ENCODE measurements around the gene KLHL40. TPM values are rescaled to one million over a fixed set of nuclear protein-coding genes. Genes with fewer than 3 reads are reported as not detected.

Gene KLHL40
- total RNA-seq, 1 experiment from 2014 or later: not detected

GRCh38 chr3:42703695-42704025 is 18.3 kb downstream of the KLHL40 start:
- peak overlapping the region in 1 of 3 experiments; percentile 24; a peak in 1 of 7 replicates for H3K27ac Mint-ChIP-seq
- H3K23ac ChIP-seq (ENCODE audit: insufficient read length, low read depth, low read length): no peak overlapping the region
- no peak overlapping the region for H3K4me3 Mint-ChIP-seq

More at GRCh38 chr3:42703695-42704025, 18.3 kb downstream of the KLHL40 start:
- Histone ChIP-seq H2BK5ac (ENCODE audit: insufficient read length, low read length) (no peak overlapping the region), H2BK20ac (ENCODE audit: low read depth, low read length, poor library complexity, severe bottlenecking) (no peak overlapping the region), H2AK5ac (ENCODE audit: insufficient read length, low read length) (no peak overlapping the region), H3K14ac (ENCODE audit: insufficient read depth, low read length) (no peak overlapping the region), H3K23me2 (ENCODE audit: insufficient read length, low read depth, low read length, poor library complexity, severe bottlenecking) (no peaks in the 10 kb centered on the region), H4K8ac (replicated peaks; ENCODE audit: insufficient read length, low read depth, low read length) (no peak overlapping the region), H4K20me1 (ENCODE audit: control insufficient read depth, insufficient read depth, insufficient read length) (no peaks in the 10 kb centered on the region), H3K27ac (ENCODE audit: insufficient read length, low read depth, low read length) (no peak overlapping the region), H3K18ac (ENCODE audit: insufficient read length, low read depth, low read length) (no peak overlapping the region), H2BK12ac (ENCODE audit: insufficient read length, low read depth, low read length) (no peak overlapping the region), H3K56ac (ENCODE audit: insufficient read length, low read depth, low read length) (no peak overlapping the region), H3K27me3 (ENCODE audit: insufficient read depth, low read length) (no peaks in the 10 kb centered on the region; the same call in 1 of the 2 replicates), H3K4me2 (ENCODE audit: insufficient read depth, insufficient read length, low read length) (no peak overlapping the region), H2AFZ (ENCODE audit: low read length) (no peak overlapping the region), H3K79me1 (ENCODE audit: insufficient read depth, low read depth, low read length, poor library complexity, severe bottlenecking) (no peaks in the 10 kb centered on the region), H3K9ac (ENCODE audit: extremely low read depth, insufficient read length, low read length) (no peak overlapping the region), H2BK120ac (ENCODE audit: low read depth, low read length, poor library complexity, severe bottlenecking) (no peak overlapping the region), H3K4me1 (ENCODE audit: insufficient read depth, low read length) (no peaks in the 10 kb centered on the region), H3T11ph (ENCODE audit: low read length) (no peak overlapping the region), H3K79me2 (ENCODE audit: insufficient read depth, low read length) (no peaks in the 10 kb centered on the region), H4K5ac (ENCODE audit: insufficient read length, low read depth, low read length) (no peak overlapping the region), H4K91ac (ENCODE audit: insufficient read length, low read depth, low read length) (no peak overlapping the region), H3K4ac (ENCODE audit: low read depth, low read length) (no peak overlapping the region), H2BK15ac (ENCODE audit: low read depth, low read length) (no peak overlapping the region), H3K9me3 (ENCODE audit: control insufficient read depth, low read depth, low read length) (no peaks in the 10 kb centered on the region)
- Mint-ChIP-seq H3K9me3 (no peaks in the 10 kb centered on the region), H3K36me3 (ENCODE audit: insufficient read depth in 1 of 3, low read depth in 3 of 3) (no peaks in the 10 kb centered on the region; a peak in 1 of 7 replicates), H3K4me1 (peaks cover 11 to 22% of the 10 kb centered on the region in 2 experiments), H3K27me3 (ENCODE audit: low read depth) (peaks cover 2% of the 10 kb centered on the region; the same call in 1 of the 2 replicates)
- DNase-seq: peak; percentile 20
- no CpG with 5 or more reads among the region's 5 CpGs for WGBS (ENCODE audit: extremely low coverage, insufficient read length, low lambda C conversion rate)
- no peak for TF ChIP-seq CTCF (conservative IDR thresholded peaks at IDR 0.05)

Data from H9 (cell line).